Cerebellar cortex (tissue), 1 donor: Measurements from ENCODE around the gene SLCO2A1.

Experiments
- DNase-seq: peaks from one replicate; pipeline ENCODE4 v3.0.0-alpha.2; 2015; ENCODE audit warnings: low spot score

The SLCO2A1 gene

DNA sequence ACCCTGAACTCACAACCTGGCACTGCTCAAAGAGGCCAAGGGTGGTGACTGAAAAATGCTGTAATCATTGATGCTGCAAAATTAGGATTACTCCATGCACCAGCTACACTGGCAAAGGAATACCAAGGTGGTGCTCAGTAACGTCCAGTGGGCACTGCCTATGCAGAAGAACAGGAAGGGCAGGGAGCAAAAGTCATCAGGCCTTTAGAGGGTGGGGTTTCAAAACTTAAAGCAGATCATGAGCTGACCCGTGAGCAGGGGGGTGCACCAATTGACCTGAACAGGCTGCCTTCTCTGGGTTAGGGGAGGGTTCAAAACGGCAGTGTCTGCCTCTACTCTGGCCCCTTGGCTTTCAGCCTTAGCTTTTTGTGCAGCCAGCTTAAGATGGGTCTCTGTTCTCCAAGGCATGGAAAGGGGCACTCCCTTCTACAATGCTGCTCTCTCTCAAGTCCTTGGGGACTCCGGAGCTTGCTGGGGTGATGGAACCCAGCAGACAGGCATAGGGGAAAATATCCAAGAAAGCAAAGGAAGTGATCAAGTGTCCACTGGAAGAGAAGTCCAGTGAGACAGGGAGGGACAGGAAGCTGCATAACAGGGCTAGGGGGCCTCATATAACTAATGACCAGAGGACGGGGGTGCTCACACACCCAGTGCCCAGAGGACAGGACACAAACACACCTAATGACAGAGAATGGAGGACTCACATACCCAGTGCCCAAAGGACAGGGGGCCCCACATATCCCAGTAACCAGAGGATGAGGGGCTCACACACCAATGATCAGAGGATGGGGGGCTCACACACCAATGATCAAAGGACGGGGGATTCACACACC lies 145.5 kb downstream of the SLCO2A1 start:
- no peak for DNase-seq

DNA sequence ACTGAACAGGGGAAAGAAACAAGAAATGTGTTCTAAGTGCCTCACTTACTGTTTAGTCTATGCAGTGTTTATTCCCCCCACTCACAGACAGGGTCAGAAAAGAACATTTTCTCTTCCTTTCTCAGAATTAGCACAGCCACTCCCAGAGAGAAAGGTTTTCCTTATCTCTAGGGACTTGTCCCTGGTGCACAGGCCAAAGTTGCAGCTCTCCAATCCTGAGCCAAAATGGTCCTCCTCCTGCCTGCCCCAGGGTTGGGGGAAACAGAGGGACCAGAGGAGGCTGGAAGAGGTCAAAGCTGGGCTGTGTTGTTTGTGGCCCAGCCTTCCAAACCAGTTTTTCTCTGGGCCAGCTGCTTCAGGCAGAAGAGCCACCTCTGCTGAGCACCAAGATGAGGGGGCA lies 146.1 kb downstream of the SLCO2A1 start:
- DNase-seq = no peak

DNA sequence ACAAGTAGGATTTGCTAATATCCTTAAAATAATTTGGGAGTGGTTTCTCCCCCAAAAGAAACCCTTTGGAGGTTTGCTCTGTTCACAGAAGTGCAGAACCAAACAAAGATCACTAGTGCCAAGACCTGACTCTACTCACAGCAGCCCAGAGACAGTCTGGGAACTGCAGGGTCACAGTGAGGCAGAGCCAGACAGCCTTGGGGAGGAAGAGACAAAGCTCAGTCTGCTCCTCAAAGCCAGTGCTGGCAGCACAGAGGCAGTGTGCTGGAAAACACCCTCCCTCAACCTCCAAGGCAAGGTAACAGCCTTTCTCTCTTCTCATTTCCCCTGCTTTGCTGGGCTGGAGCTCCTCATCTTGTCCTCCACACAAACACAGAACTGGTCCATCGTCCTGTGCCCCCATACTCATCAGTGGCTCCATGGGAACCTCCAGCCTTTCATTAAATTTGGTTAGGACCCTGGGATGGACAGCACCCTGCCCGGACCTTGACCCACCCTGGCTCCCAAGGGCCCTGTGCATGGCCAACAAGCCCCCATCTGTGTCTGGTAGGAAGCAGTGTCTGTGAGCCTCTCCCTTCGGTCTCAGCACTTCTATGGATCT lies 146.6 kb downstream of the SLCO2A1 start:
- DNase-seq = no peak

DNA sequence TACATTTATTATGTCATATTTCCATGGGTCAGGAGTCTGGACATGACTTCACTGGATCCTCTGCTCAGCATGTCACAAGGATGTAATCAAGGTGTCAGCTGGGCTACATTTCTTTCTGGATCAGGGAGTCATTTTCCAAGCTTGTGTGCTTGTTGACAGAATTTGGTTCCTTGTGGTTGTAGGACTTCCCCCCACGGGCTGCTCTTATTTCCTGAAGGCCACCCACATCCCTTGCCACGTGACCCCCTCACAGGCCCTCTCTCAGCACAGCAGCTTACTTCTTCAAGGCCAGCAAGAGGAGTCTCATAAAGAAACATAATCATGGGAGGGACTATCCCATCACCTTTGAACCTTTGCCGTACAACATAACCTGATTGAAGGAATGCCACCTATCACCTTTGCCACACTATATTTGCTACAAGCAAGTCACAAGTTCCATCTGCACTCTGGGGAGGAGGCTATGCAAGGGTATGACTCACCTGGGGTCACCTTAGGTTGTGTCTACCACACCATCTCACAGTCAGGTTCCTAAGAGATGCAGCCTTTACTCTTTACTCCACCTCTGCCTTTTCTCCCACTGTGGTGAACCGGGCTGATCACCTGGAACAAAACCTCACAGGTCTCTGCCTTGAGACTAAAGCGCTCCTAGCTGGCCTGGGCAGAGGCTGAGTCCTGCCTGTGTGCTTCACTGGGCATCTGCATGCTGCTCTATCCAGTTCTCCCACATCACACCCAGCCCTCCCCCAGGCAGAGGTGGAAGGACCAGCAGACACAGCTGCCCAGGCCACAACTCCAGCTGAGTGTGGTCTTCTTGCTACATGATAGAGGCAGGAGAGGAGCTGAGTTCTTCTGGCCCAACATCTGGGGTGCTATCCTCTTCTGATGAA lies 147.5 kb downstream of the SLCO2A1 start:
- no peak for DNase-seq

DNA sequence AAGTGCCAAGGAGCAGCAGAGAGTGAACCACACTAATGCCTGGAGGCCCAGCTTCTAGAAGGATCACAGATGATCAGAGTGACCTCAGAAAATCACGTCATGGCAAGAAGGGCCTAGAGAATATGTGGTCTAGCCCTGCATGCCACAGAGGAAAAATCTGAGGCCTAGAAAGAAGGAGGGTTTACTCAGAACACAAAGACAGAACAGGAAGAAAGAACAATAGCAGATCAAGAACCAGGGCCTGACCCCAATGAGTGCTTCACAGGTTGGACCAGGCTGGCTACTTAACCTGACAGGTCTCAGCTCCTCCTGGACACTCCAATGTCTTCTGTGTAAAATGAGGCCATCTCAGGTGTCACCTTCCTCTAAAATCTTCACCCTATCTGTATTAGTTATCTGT lies 148.2 kb downstream of the SLCO2A1 start:
- no peak for DNase-seq

DNA sequence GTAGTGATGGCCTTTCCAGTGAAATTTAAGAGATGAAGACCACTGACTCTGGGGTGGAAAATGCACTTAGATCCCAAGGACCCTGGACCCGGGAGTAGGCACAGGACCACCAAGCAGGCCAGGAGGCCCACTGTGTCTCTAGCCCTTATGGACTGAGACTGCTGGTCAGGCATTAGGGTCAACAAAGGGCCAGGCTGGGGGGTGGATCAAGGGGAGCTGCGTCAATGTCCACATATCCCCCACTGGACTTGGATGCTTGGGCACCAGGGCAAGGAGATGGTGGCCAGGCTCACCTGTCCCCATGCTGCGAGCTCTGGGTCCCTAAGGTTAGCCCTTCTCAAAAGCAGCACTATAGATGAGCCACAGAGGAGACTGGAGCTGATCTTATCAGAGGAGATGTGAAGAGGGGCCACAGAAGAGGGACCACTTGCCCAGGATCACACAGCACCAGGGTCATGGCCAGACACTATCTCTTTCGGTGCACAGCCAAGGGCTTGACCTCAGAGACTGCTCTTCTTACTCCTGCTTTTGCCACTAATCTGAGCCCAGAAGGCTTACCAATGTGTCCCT lies 148.8 kb downstream of the SLCO2A1 start:
- no peak for DNase-seq

DNA sequence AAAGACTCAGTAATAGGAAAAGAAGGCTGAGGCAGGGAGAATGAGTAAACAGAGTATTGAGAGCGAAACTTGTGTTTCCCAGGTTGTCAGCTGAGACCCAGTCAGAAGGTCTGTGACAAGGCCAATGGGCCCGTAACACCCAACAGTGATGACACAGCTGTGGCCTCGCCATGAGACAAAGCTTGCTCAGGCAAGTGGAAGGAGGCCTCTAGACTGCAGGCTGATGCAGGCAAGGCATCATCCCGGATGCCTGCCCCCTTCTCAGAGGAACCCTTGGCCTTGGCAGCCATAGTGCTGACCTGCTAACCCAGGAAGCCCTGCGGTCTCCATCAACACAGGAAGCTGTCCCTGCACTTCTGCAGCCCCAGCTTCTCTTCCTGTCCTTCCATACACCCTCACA lies 149.4 kb downstream of the SLCO2A1 start:
- DNase-seq = no peak

DNA sequence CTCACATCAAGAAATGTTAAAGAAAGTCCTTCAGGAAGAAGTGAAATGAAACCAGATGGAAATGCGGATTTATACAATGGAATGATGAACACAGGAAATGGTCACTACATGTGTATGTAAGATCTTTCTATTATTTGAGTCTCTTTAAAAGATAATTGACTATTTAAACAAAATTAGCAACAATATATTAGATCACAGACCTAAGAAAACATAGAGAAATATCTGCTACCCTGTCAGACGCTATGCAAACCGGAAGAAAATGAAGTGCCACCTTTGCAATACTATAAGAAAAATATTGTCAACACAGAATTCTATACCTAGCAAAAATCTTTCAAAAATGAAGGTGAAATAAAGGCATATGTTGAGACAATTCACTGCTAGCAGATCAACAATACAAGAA lies 151.2 kb downstream of the SLCO2A1 start:
- no peak for DNase-seq
